SK-N-SH treated with all-trans-retinoic acid at 6 μM for 48 hours (cell line): ENCODE results near the gene PSAP.
A peak's percentile ranks its signal among the peaks of the same experiment; 100 is the strongest.

Source experiments
- ATAC-seq: fragments of 200-7000 bp; cut with Tn5 transposase; 3 replicates; pipeline ENCODE4 v1.9.1; 2020; ENCODE audit warnings: mild to moderate bottlenecking, moderate library complexity
- ARNTL ChIP-seq: fragments of 450-650 bp; formaldehyde crosslinking; IDR thresholded peaks from 2 replicates; pipeline ENCODE4 v1.5.0; 2020; ENCODE audit warnings: low read depth, mild to moderate bottlenecking, moderate library complexity, borderline replicate concordance
- CREB5 ChIP-seq: fragments of 250-450 bp; sonication (Bioruptor Pico); IDR thresholded peaks from 2 replicates; pipeline ENCODE4 v1.5.1; 2020; ENCODE audit warnings: low read depth, mild to moderate bottlenecking, moderate library complexity
- CSDC2 ChIP-seq: fragments of 250-450 bp; sonication (Bioruptor Pico); IDR thresholded peaks from 2 replicates; pipeline ENCODE4 v1.5.0; 2020; ENCODE audit warnings: mild to moderate bottlenecking, moderate library complexity
- CSRNP3 ChIP-seq: fragments of 250-450 bp; sonication (Bioruptor Pico); IDR thresholded peaks from 2 replicates; pipeline ENCODE4 v1.5.1; 2021; ENCODE audit warnings: mild to moderate bottlenecking, moderate library complexity
- ESRRG ChIP-seq: fragments of 250-450 bp; sonication (Bioruptor Pico); IDR thresholded peaks from 2 replicates; pipeline ENCODE4 v1.6.1; 2021; ENCODE audit warnings: mild to moderate bottlenecking
- GLIS3 ChIP-seq: fragments of 250-450 bp; sonication (Bioruptor Pico); IDR thresholded peaks from 2 replicates; pipeline ENCODE4 v1.5.0; 2020; ENCODE audit warnings: mild to moderate bottlenecking, moderate library complexity
- ISL1 ChIP-seq: fragments of 250-450 bp; sonication (Bioruptor Pico); IDR thresholded peaks from 2 replicates; pipeline ENCODE4 v2.1.2; 2022; ENCODE audit warnings: mild to moderate bottlenecking, moderate library complexity
- OSR1 ChIP-seq: fragments of 250-450 bp; sonication (Bioruptor Pico); IDR thresholded peaks from 2 replicates; pipeline ENCODE4 v1.8.0; 2022; ENCODE audit warnings: moderate library complexity, mild to moderate bottlenecking, inconsistent platforms
- POU6F1 ChIP-seq: fragments of 250-450 bp; sonication (Bioruptor Pico); IDR thresholded peaks from 2 replicates; pipeline ENCODE4 v1.8.0; 2021; ENCODE audit warnings: low read depth, mild to moderate bottlenecking, moderate library complexity, borderline replicate concordance
- PPARA ChIP-seq: fragments of 250-450 bp; sonication (Bioruptor Pico); IDR thresholded peaks from 2 replicates; pipeline ENCODE4 v1.5.0; 2020; ENCODE audit warnings: mild to moderate bottlenecking, borderline replicate concordance
- RARB ChIP-seq: fragments of 250-450 bp; sonication (Bioruptor Pico); IDR thresholded peaks from 2 replicates; pipeline ENCODE4 v1.8.0; 2021; ENCODE audit warnings: mild to moderate bottlenecking, moderate library complexity
- SNAI2 ChIP-seq: fragments of 250-450 bp; sonication (Bioruptor Pico); IDR thresholded peaks from 2 replicates; pipeline ENCODE4 v1.5.0; 2020; ENCODE audit warnings: mild to moderate bottlenecking, moderate library complexity
- TCF4 ChIP-seq: fragments of 250-450 bp; sonication (Bioruptor Pico); IDR thresholded peaks from 2 replicates; pipeline ENCODE4 v1.8.0; 2021; ENCODE audit warnings: mild to moderate bottlenecking, moderate library complexity, borderline replicate concordance
- TOX ChIP-seq: fragments of 250-450 bp; sonication (Bioruptor Pico); IDR thresholded peaks from 2 replicates; pipeline ENCODE4 v1.8.0; 2021; ENCODE audit warnings: mild to moderate bottlenecking, moderate library complexity, borderline replicate concordance
- TSHZ2 ChIP-seq: fragments of 250-450 bp; sonication (Bioruptor Pico); IDR thresholded peaks from 2 replicates; pipeline ENCODE4 v1.5.0; 2020; ENCODE audit warnings: mild to moderate bottlenecking, moderate library complexity
- ZC3H10 ChIP-seq: fragments of 250-450 bp; sonication (Bioruptor Pico); IDR thresholded peaks from 2 replicates; pipeline ENCODE4 v1.5.1; 2021; ENCODE audit warnings: mild to moderate bottlenecking, moderate library complexity
- ZFP3 ChIP-seq: fragments of 250-450 bp; sonication (Bioruptor Pico); IDR thresholded peaks from 2 replicates; pipeline ENCODE4 v1.5.0; 2020; ENCODE audit warnings: mild to moderate bottlenecking, moderate library complexity
- ZFP30 ChIP-seq: fragments of 450-650 bp; formaldehyde crosslinking; IDR thresholded peaks from 2 replicates; pipeline ENCODE4 v1.5.0; 2022; ENCODE audit warnings: mild to moderate bottlenecking, moderate library complexity
- ZNF565 ChIP-seq: fragments of 450-650 bp; formaldehyde crosslinking; conservative IDR thresholded peaks from 2 replicates; pipeline ENCODE4 v1.5.0; 2020; ENCODE audit warnings: low read depth, mild to moderate bottlenecking, moderate library complexity
- ZNF70 ChIP-seq: fragments of 450-650 bp; formaldehyde crosslinking; IDR thresholded peaks from 2 replicates; pipeline ENCODE4 v1.5.0; 2020; ENCODE audit warnings: mild to moderate bottlenecking, moderate library complexity
- ZNF8 ChIP-seq: fragments of 450-650 bp; formaldehyde crosslinking; IDR thresholded peaks from 2 replicates; pipeline ENCODE4 v1.5.0; 2020; ENCODE audit warnings: mild to moderate bottlenecking, moderate library complexity

Gene PSAP

GRCh38 chr10:71769279-71769823, 81.7 kb downstream of the PSAP start:
- TF ChIP-seq TCF4 (CRISPR knock-in tag) (no peak), TOX (no peak), SNAI2 (CRISPR knock-in tag) (no peak), CSRNP3 (CRISPR knock-in tag) (no peak), OSR1 (CRISPR knock-in tag) (no peak), GLIS3 (CRISPR knock-in tag) (no peak), ZFP3 (no peak), ZFP30 (CRISPR knock-in tag) (no peak), ZC3H10 (CRISPR knock-in tag) (no peak), CREB5 (CRISPR knock-in tag) (no peak), ZNF565 (no peak), PPARA (CRISPR knock-in tag) (no peak), TSHZ2 (CRISPR knock-in tag) (no peak), CSDC2 (no peak), ZNF8 (no peak), ZNF70 (CRISPR knock-in tag) (no peak), RARB (no peak), ARNTL (CRISPR knock-in tag) (no peak), ESRRG (CRISPR knock-in tag) (no peak)
- ATAC-seq = no peak

- TF ChIP-seq ZFP3 (peak; percentile 5; the same call in 1 of the 2 replicates), CREB5 (CRISPR knock-in tag) (no peak), TOX (no peak), ISL1 (CRISPR knock-in tag) (no peak)
- ATAC-seq = no peak
Observed at GRCh38 chr10:71767420-71768035, 83.5 kb downstream of the PSAP start.

- ATAC-seq = peak; percentile 91
- TF ChIP-seq TOX = peak; percentile 22; the same call in 1 of the 2 replicates
- TF ChIP-seq RARB = no peak
- TF ChIP-seq ARNTL (CRISPR knock-in tag) = no peak
- TF ChIP-seq OSR1 (CRISPR knock-in tag) = no peak
- no peak for TF ChIP-seq ZC3H10 (CRISPR knock-in tag)
- TF ChIP-seq TCF4 (CRISPR knock-in tag) = no peak
- no peak for TF ChIP-seq ZNF8
- TF ChIP-seq ISL1 (CRISPR knock-in tag) = peak; percentile 48
- TF ChIP-seq ZNF70 (CRISPR knock-in tag) = no peak
- TF ChIP-seq ZFP3 = 0 out of 2 replicates have a peak, but pooled peaks have one; percentile 25
- TF ChIP-seq CSDC2 = peak; percentile 68
- TF ChIP-seq POU6F1 (CRISPR knock-in tag) = 0 out of 2 replicates have a peak, but pooled peaks have one; percentile 76
- TF ChIP-seq, all 23 proteins: peak for 5
Observed at GRCh38 chr10:71766717-71767419, 84.2 kb downstream of the PSAP start.
